Testis (tissue), 2 donors: ENCODE results near the gene TCF4.

Source experiments
- POLR2A ChIP-seq: fragments of 450-650 bp; IDR thresholded peaks from one replicate; pipeline ENCODE4 v1.6.1; 2017; ENCODE audit warnings: antibody characterized with exemption, mild to moderate bottlenecking, moderate library complexity
- TF ChIP-seq, protein P1 (sequence below), 3 experiments: fragments of 450-650 bp in 2 of 3; fragments of 200-600 bp in 1 of 3; sonication (generic) in 1 of 3; IDR thresholded peaks; one replicate each; pipeline ENCODE4 v1.5.1; 2016 to 2019; ENCODE audit warnings: antibody characterized with exemption in 3 of 3, mild to moderate bottlenecking in 2 of 3, moderate library complexity in 1 of 3

DNA sequence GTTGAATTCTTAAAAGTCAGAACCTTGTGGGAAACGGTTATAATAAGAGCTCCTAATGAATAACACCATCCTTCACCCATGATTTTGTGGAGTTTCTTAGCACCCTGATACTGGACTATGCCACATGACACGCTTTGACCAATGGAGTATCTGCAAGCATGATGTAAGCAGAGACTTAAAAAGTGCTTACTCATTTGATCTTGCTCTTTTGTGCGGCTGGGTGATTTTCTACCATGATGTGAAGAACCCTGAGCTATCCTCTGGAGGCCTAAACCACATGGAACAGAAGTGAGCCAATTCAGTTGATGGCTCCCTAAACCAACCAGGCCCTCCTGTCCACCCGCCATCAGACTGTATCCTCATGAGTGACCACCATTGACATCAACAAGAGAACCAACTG lies 70.9 kb downstream of the TCF4 start:
- TF ChIP-seq, protein P1, sequence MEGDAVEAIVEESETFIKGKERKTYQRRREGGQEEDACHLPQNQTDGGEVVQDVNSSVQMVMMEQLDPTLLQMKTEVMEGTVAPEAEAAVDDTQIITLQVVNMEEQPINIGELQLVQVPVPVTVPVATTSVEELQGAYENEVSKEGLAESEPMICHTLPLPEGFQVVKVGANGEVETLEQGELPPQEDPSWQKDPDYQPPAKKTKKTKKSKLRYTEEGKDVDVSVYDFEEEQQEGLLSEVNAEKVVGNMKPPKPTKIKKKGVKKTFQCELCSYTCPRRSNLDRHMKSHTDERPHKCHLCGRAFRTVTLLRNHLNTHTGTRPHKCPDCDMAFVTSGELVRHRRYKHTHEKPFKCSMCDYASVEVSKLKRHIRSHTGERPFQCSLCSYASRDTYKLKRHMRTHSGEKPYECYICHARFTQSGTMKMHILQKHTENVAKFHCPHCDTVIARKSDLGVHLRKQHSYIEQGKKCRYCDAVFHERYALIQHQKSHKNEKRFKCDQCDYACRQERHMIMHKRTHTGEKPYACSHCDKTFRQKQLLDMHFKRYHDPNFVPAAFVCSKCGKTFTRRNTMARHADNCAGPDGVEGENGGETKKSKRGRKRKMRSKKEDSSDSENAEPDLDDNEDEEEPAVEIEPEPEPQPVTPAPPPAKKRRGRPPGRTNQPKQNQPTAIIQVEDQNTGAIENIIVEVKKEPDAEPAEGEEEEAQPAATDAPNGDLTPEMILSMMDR (IDR thresholded peaks at IDR 0.05), result no peak
- no peak for TF ChIP-seq POLR2A
